GM18517 (cell line): ENCODE measurements around the gene UPF2.

Experiments used
- ATAC-seq: cut with Tn5 transposase; IDR thresholded peaks from one replicate; pipeline ENCODE4 v1.9.1; 2021; ENCODE audit warnings: mild to moderate bottlenecking, moderate library complexity; ENCODE audit not compliant: unreplicated experiment

UPF2 gene

DNA sequence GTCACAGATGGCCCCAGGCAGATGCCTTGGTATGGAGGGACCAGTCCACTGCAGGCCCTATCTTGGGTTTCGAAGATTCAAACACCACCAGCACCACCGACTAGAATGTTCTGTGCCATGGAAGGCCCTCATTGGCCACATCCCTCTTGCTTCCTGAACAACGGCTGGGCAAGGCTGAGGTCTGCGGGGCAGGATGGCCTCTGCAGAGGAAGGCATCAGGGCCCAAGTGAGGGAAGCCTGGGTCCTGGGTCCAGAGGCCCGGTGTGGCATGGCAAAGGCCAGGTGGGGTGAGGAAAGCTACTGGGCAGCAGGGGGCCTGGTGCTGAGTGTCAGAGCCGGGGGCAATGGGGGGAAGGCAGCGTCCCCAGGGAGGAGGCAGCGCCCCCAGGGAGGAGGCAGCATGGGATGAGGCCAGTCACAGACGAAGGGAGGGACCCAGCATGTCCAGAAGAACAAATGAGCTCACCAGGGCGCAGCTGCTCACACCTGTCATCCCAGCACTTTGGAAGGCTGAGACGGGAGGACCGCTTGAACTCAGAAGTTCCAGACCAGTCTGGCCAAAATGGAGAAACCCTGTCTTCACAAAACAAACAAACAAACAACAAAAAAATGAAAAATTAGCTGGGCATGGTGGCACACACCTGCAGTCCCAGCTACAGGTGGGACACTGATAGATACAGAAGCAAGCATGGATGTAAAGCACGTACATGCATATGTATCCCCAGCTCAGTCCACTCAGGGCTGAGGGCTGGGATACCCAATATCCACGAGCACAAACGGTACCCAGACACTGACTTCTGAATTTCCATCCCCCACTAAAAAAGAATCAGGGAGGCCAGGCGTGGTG, 155.0 kb downstream of the UPF2 start:
- ATAC-seq: no peak

DNA sequence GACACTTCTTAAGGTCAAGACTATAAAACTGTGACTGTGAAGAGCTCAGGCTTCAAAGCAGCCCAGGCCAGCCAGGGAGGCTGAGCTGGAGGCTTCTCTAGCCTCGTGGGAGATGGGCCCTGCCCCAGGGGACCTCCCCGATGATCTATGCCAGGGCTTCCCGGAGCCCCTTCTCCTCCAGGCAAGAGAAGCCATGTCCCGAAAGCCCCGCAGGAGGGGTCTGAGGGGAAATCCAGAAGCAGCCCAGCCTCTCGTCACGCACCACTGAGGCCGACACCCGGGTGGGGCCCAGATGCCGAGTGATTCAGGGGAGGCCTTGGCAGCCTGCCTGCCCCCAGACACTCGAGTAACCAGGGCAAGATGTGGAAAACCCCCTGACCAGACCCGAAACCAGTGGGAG, 155.8 kb downstream of the UPF2 start:
- no peak for ATAC-seq

DNA sequence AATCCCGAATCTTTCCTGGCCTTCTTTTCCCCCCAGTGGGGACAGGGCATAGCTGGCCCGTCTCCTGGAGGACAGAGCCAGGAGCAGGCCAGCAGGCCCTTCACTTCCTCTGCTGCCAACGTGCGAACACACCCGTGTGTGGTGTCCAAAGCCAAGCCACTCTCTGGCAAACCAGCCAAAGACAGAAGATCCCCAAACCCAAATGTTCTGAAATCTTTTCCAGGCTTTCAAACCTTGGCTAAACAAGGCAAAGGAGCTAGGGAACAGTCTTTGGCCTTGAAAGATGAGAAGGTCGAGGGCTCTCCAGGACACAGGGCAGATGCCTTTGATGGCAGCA, 156.5 kb downstream of the UPF2 start:
- no peak for ATAC-seq

DNA sequence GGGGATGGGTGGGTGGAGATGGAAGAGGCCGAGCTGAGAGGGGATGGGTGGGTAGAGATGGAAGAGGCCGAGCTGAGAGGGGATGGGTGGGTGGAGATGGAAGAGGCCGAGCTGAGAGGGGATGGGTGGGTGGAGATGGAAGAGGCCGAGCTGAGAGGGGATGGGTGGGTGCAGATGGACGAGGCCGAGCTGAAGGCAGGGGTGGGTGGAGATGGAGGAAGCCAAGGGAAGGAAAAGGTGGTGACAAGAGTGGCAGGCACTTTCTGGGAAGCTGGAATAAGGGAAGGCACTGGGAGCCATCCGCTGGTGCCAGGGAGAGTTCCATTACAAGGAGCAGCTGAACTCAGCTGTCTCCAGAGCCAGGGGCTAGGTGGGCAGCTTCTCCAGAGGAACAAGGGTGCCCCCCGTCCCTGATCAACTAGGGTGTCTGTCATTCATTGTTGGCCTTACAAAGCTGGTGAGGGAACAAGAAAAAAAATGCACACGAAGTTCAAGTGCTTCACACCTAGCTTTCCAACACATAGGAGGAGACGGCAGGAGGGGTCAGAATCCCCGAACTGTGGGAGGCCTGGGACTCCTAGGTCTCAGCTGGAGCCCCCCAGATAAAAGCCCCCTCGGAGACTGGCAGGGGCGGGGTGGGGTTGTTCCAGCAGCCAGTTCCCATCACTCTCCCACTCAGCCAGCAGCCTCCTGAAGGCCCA, 157.0 kb downstream of the UPF2 start:
- ATAC-seq: no peak

DNA sequence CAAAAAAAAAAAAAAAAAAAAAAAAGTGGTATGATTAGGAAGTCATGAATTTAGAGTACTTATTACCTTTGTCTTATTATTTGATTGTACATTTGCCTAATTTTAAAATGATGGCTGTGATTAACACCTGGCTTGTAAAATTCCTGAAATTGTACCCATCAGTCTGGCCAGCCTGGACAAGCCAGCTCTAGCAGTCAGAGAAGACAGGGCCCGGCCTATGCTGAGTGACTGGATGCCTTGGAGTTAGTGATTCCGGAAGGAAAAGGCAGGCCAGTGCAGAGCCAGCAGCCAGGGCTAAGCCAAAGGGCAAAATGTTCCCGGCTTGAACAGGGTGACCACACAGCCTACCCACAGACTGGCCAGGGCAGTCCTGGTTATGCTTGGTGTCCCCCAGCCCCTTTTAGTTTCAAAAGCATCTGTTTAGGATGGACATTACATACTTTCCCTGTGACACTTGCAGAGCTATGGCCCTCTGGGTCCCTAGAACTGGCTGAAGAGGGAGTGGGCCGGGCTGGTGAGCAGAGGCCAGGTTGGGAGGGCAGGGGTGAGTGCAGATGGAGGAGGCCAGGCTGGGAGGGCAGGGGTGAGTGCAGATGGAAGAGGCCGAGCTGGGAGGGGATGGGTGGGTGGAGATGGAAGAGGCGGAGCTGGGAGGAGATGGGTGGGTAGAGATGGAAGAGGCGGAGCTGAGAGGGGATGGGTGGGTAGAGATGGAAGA, 157.7 kb downstream of the UPF2 start:
- ATAC-seq: no peak

DNA sequence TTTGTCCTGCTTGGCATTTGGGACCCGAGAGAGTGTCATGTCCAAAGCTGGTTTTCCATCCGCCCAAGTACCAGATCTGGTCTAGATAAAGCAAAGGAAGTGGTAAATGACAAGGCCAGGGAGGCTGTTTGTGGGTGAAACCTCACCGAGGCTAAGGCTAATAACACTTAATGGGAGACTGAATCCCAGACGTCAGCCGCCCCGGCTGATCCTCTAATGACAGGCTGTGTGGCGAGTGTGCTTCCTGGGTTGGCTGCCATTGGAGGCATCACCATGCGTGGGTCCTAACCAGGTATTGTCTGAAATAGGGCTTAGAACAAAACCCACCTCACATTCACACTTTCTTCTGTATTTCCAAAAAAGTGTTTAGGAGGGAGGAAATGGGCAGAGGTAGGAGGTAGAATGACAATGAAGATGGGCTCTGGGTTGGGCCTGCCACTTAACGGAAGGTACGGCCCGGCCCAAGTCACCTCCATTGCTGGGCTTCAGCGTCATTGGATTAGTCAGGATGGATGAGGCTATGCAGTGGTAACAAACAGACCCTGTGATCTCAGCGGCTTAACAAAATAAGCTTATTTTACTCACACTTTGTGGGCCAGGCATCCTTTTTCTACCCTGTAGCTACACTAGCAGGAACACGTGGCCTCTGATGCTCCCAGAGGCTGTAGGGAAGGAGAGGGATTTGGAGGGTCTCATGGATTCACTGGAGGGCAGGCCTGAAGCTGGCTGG, 159.8 kb downstream of the UPF2 start:
- no peak for ATAC-seq

DNA sequence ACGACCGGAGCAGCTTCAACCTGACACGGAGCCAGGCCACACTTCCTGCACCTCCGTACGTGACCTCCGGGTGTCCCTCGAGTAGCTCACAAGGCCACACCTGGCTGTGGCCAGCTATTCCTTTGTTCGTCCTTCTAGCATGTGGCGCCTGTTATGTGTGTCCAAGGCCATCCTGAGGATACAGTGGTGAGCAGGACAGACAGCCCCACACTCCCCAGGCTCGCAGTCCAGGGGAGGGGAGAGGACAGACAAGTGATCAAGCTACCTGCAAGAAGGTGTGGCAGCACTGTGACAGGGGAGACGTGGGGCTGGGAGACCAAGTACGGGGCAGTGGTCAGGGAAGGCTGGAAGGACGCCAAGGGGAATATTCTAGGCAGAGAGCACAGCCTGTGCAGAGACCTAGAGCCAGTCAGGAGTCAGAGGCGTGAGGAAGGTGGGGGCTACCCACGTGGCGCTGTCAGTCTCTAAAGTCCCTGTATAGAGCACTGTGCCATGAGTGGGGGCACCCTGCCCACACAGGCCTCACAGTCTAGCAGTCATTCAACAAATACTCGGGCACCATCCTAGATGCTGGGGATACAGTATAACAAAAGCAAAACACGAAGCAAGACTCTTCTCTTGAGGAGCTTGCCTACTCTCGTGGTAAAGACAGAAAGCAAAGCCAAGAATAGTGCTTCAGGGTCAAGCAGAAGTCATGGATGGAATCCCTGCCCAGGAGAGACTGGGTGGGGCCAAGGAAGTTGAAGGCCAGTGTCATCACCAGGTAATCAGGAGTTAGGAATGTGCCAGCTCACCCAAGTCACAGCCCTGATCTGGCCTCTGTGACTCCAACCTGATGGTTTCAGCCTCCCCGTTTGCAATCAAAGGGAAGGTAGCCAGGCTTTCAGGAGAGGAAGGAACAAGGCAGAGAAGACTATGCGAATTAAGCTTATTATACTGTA, 160.9 kb downstream of the UPF2 start:
- no peak for ATAC-seq

DNA sequence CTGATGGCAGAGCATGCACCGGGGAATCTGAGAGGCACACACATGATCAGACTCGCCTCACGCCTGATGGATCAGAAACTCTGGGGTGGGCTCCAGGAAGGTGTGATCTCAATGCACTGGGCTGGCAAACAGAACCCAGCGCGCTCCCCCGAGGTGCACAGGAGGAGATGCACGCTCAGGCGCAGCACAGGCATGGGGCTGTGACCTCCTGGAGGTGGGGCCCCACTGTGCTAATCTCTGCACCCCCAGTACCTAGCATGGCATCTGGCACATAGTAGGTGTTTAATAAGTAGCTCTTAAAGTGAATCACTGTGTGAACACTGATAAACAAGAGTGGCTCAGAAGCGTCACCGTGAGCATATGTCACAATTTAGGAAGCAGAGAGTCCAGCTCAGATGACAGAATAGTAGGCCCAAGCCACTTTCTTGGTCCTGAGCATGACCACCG, 161.6 kb downstream of the UPF2 start:
- no peak for ATAC-seq

DNA sequence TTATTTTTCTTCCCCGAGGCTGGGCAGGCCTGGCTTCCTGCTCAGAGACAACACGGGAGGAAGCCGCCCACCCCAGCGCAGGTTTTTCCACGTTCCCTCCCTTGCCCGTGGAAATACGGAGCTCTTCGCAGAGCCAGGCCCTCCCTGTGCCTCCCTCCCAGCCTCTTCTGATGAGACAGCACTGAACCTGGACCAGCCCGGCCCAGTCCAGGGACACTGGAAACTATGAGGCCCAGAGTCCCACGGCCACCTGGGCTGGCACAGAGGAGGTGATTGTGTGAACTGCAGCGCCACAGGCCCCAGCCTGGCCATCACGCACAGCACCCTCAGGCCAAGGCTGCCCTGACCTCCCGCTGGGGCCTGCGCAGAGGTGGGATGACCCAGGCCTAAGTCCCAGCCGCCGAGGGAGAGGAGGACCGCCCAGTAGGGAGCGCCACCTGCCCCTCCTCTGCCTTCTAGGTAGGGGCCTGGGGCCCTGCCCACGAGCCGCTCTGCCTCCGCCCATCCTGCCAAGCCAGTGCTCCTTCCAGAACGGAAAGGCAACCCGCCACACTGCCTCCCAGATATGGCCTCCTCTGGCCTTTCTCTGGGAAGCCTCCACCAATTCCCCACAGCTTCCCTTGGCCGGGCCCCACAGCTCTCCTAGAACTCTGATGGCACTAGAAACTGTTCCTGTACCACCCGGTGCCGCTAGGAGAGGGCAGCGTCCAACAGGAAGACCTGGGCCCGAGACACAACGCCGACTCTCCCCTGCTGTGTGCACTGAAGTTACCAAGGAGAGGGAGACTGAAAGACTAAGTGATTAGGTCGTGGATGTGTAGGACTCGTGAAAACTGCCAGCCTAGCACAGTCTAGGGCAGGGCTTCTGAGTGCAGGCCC, 162.2 kb downstream of the UPF2 start:
- ATAC-seq: no peak

DNA sequence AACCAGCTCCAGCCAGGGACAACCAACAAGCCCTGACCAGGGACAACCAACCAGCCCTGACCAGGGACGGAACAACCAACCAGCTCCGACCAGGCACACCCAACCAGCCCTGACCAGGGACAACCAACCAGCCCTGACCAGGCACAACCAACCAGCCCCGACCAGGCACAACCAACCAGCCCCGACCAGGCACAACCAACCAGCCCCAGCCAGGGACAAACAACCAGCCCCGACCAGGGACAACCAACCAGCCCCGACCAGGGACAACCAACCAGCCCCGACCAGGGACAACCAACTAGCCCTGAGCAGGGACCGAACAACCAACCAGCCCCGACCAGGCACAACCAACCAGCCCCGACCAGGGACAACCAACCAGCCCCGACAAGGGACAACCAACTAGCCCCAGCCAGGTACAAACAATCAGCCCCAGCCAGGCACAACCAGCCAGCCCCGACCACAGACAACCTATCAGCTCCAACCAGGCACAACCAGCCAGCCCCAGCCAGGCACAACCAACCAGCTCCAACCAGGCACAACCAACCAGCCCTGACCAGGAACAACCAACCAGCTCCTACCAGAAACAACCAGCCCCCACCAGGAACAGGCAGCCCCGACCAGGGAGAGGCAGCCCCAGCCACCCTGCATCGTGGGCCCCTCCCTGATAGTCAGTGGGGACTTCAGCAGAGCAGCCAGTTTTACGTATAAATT, 163.1 kb downstream of the UPF2 start:
- no peak for ATAC-seq

DNA sequence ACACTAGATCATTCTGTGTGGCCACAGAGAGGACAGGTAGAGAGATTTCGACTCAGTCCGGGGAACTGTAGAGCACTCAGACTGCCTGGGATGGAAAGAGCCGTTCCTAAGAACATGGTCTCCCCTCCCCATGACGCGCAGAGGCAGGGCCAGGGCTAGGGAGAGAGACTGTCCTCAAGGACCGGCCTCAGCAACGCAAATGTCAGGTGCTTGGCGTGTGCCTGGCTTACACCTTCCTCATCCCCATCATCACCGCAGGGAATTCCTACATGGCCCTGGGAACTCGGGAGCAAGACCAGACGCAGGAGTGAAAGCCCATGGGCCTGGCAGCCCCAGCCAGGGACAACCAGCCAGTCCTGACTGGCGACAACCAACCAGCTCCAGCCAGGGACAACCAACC, 163.8 kb downstream of the UPF2 start:
- ATAC-seq: no peak

DNA sequence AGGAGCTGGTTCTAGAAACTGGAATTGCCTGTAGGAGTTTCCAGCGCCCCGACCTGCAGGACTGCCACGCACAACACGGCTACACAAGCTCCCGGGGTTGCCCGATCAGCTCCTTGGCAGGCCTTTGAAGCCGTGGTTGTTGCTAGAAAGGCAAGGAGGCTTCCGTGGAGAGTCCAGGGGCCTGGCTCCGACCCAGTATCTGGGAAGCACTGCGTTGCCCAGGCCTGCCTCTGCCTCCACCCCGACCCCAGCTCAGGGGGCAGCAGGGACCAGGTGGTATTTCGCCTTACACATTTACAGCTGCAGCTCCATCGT, 165.1 kb downstream of the UPF2 start:
- ATAC-seq: no peak

DNA sequence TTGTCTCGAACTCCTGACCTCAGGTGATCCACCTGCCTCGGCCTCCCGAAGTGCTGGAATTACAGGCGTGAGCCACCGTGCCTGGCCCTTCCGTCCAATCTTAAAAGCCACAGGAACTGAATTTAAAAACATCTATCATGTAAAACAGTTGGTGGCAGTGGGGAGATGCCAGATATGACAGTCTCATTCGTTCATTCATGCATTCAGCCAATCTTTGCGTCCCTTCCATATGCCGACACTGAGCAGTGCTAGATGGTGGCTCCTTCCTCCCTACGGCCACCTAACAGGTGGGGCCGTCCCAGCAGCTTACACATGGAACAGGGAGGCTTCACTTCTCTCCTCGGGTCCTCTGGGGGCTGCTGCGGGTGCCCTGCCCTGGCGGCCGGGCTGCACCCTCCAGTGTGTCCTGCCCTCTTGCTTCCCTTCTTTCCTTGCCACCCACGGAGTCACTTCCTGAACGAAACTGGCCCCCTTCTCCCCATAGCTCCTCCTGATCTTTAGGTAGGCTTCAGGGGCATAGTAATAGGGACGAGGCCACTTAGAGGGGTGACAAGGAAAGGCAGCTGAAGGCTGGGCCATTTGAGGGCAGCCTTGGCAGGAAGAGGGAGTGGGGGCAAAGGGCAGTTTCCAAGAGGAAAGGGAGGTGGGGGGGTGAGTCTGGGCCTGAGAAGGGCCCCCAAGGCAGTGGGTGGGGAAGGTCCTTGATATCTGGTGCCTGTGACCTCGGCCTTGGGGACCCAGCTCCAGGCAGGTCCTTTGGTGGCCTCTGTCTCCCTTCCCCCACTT, 165.6 kb downstream of the UPF2 start:
- no peak for ATAC-seq

DNA sequence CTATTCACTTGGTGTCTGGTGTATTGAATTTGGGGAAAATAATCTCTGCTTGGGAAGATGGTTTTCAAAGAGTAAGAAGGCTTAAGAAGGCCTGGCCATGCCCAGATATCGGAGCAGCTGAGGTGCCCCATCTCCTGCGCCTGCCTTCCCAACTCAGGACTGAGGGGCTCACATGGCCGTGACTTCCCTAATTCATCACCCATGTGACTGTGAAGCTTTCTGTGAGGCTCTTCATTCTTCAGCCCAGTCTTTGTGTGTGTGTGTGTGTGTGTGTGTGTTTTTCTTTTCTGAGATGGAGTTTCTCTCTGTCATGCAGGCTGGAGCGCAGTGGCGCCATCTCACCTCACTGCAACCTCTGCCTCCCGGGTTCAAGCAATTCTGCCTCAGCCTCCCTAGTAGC, 166.3 kb downstream of the UPF2 start:
- no peak for ATAC-seq

DNA sequence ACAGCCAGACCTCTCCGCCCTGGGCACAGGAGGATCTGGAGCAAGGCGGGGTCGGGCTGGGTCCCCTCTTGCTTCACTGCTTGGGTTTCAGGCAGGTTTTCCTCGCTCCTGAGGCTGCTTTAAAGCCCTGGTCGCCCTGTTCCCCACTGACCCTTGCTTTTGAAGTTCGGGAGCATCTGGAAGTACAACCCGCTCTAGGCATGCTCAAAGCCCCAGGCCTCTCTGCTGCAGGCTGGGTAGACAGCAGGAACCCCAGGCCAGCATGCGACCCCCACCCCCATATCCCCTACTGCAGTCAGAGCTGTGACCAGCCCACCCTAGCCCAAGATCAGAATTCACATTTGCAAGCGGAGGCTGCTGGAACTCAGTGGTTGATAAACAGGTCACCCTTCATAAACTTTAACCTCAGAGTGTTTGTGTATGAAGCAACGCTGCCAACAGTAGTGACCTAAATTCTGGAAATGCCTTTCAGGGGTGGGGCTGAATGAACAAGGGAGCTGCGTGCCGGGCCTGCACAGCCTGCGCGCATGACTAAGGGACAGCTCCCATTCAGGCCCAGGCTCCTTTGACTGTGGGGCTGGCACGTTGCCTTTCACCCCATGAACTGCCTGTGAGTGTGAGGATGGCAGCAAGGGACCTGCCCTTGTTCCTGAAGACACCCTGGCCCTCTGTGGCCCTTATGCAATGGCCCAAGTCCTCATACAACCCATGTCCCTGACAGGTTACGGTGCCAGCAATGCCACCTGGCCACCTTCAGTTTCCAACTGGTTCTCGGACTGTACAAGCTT, 166.9 kb downstream of the UPF2 start:
- ATAC-seq: no peak

DNA sequence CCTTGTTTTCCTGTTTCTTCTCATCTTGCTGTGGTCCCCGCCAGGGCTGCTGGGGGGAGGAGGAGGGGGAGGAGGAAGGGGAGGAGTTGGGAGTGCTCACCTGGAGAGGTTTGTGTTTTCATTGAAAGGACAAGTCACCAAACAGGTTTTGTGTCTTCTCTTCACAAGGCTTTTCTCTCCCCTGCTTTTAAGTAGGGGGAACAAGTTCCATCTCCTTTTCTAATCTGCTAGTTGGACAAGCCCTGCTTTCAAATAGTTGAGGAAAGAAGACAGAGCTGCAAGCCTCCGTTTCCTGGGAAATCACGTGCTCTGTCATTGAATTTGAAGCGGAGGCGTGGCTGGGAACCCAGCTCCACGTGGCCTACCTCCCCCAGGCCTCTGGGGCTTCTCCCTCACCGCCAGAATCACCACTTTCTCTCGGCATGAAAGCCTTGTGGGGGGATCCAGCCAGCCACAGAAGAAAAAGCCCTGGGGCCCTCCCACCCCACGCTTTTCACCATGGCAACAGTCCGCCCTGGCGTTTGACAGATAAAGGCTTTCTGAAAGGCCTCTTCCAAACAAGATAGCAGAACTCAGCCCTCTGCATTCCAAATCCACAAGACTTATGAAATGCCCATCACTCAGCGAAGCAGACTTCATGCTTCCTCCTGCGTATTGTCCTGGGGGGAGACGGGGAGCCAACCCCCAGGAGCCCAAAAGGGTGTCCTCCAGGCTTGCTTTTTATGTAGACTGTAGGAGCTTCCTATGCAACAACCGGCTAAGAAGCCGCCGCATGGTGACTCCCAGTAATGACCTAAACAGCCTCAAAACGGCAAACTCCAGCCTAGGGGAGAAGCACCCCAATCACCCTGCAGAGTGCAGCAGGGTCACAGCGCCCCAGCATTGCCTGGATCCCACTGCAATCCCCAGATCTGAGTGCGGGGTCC, 167.8 kb downstream of the UPF2 start:
- ATAC-seq: no peak
